ENCODE data around the gene SNX9.
A peak's percentile ranks its signal among the peaks of the same experiment; 100 is the strongest.

The SNX9 gene

DNA sequence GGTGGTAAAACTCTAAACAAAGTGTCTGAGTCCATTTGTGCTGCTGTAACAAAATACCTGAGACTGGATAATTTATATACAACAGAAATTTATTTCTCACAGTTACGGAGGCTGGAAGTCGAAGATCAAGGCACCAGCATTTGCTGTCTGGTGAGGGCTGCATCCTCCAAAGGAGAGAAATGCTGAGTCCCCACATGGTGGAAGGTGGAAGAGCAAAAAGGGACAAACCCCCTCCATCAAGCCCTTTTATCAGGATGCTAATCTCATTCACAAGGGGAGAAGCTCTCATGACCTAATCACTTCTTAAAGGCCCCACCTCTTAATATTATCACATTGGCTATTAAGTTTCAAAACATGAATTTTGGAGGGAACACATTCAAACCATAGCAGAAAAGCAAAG is 102.7 kb downstream of the SNX9 start:
- no peak overlapping the region for H3K27ac ChIP-seq (ENCODE audit: low read length, poor library complexity, severe bottlenecking)
- no peak overlapping the region for H3K18ac ChIP-seq (ENCODE audit: low read depth in 1 of 2, low read length in 2 of 2)
- no peak overlapping the region for H3K4ac ChIP-seq (ENCODE audit: low read depth in 1 of 2, low read length in 2 of 2)
- no peak overlapping the region for H3K9ac ChIP-seq (ENCODE audit: low read length)
- H2AFZ ChIP-seq (ENCODE audit: low read depth, low read length) = no peak overlapping the region
- H2BK120ac ChIP-seq (ENCODE audit: low read depth, low read length) = no peak overlapping the region
- no peak overlapping the region for H2BK5ac ChIP-seq (ENCODE audit: low read depth, low read length, poor library complexity, severe bottlenecking)
- WGBS = 100% methylated on average over 2 of the region's 2 CpGs
- no peak for DNase-seq
- no peak overlapping the region for H3K14ac ChIP-seq (ENCODE audit: low read length in 2 of 2)
- H3K9me3 ChIP-seq (ENCODE audit: control insufficient read depth, low read length) = no peaks in the 10 kb centered on the region
- no peak overlapping the region for H3K4me2 ChIP-seq (ENCODE audit: low read length, poor library complexity, severe bottlenecking)
- H4K91ac ChIP-seq (ENCODE audit: low read length) = no peak overlapping the region
- H3K36me3 ChIP-seq (ENCODE audit: control insufficient read depth in 1 of 2, insufficient read depth in 2 of 2, low read depth in 1 of 2, low read length in 2 of 2) = peaks cover 32 to 97% of the 10 kb centered on the region in 2 experiments
- H3K27me3 ChIP-seq (ENCODE audit: control insufficient read depth in 1 of 2, insufficient read depth in 1 of 2, low read length in 2 of 2) = no peaks in the 10 kb centered on the region
- H2BK12ac ChIP-seq (ENCODE audit: low read length in 2 of 2) = no peak overlapping the region
- H2BK15ac ChIP-seq (ENCODE audit: low read depth, poor library complexity, severe bottlenecking) = no peak overlapping the region
- H3K23ac ChIP-seq (ENCODE audit: low read length in 2 of 2) = no peak overlapping the region
- H3K4me1 ChIP-seq (ENCODE audit: control insufficient read depth, insufficient read depth, low read depth, low read length) = no peaks in the 10 kb centered on the region
- no peak overlapping the region for H4K8ac ChIP-seq (ENCODE audit: low read length)
- peaks cover 20% of the 10 kb centered on the region for H3K79me1 ChIP-seq (replicated peaks; ENCODE audit: low read length, poor library complexity, severe bottlenecking)
- no peak overlapping the region for H3K4me3 ChIP-seq (ENCODE audit: insufficient read depth in 1 of 2, low read depth in 1 of 2, low read length in 2 of 2)
- no peak overlapping the region for H2AK5ac ChIP-seq (ENCODE audit: low read length, severe bottlenecking)

DNA sequence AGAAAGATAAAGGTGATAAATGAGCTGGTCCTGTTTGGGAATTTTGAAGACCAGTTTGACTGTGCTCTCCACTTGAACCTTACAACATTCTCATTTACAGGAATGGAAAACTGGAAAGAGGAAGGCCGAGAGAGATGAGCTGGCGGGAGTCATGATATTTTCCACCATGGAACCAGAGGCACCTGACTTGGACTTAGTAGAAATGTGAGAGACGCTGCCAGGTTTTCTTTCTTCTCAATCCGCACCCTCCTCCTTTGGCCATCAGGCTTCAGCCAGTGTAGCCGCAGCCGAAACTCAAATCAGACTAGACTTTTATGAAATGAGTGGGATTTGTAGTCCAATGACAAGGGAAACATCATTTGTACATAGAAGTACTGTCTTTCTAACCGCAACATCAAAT is 104.0 kb downstream of the SNX9 start:
- no peak for DNase-seq
- no peak overlapping the region for H3K27ac ChIP-seq (ENCODE audit: low read length, poor library complexity, severe bottlenecking)
- no peak overlapping the region for H2AK5ac ChIP-seq (ENCODE audit: low read length, severe bottlenecking)
- no peak overlapping the region for H2BK12ac ChIP-seq (ENCODE audit: low read length in 2 of 2)
- H3K4me2 ChIP-seq (ENCODE audit: low read length, poor library complexity, severe bottlenecking) = no peak overlapping the region
- no peak overlapping the region for H3K9ac ChIP-seq (ENCODE audit: low read length)
- H3K14ac ChIP-seq (ENCODE audit: low read length in 2 of 2) = no peak overlapping the region
- no peaks in the 10 kb centered on the region for H3K27me3 ChIP-seq (ENCODE audit: control insufficient read depth in 1 of 2, insufficient read depth in 1 of 2, low read length in 2 of 2)
- peaks cover 17% of the 10 kb centered on the region for H3K79me1 ChIP-seq (replicated peaks; ENCODE audit: low read length, poor library complexity, severe bottlenecking)
- no peak overlapping the region for H3K4me3 ChIP-seq (ENCODE audit: insufficient read depth in 1 of 2, low read depth in 1 of 2, low read length in 2 of 2)
- no peak overlapping the region for H2BK15ac ChIP-seq (ENCODE audit: low read depth, poor library complexity, severe bottlenecking)
- no peak overlapping the region for H2AFZ ChIP-seq (ENCODE audit: low read depth, low read length)
- H3K23ac ChIP-seq (ENCODE audit: low read length in 2 of 2) = no peak overlapping the region
- H4K91ac ChIP-seq (ENCODE audit: low read length) = no peak overlapping the region
- H3K4ac ChIP-seq (ENCODE audit: low read depth in 1 of 2, low read length in 2 of 2) = no peak overlapping the region
- H3K18ac ChIP-seq (ENCODE audit: low read depth in 1 of 2, low read length in 2 of 2) = no peak overlapping the region
- H2BK5ac ChIP-seq (ENCODE audit: low read depth, low read length, poor library complexity, severe bottlenecking) = no peak overlapping the region
- H3K36me3 ChIP-seq (ENCODE audit: control insufficient read depth in 1 of 2, insufficient read depth in 2 of 2, low read depth in 1 of 2, low read length in 2 of 2) = peaks cover 27 to 98% of the 10 kb centered on the region in 2 experiments
- no peaks in the 10 kb centered on the region for H3K9me3 ChIP-seq (ENCODE audit: control insufficient read depth, low read length)
- 100% methylated on average over 5 of the region's 7 CpGs for WGBS
- no peaks in the 10 kb centered on the region for H3K4me1 ChIP-seq (ENCODE audit: control insufficient read depth, insufficient read depth, low read depth, low read length)
- no peak overlapping the region for H4K8ac ChIP-seq (ENCODE audit: low read length)
- no peak overlapping the region for H2BK120ac ChIP-seq (ENCODE audit: low read depth, low read length)

DNA sequence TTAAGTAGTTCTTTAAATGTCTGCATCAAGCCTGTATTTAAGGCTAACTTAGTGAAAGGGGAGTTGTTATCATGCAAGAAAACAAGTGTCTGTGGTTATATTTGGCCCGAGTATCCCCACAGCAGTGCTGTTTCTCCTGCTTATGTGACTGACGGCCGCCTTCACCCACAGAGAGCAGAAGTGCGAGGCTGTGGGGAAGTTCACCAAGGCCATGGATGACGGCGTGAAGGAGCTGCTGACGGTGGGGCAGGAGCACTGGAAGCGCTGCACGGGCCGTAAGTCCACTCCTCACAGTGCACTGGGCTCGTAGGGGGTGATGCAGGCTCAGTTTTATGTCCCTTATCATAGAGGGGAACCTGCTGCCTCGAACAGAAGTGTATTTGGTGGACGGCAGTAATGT is 105.4 kb downstream of the SNX9 start:
- 98% methylated on average over 13 of the region's 13 CpGs for WGBS
- H3K4me2 ChIP-seq (ENCODE audit: low read length, poor library complexity, severe bottlenecking) = no peak overlapping the region

DNA sequence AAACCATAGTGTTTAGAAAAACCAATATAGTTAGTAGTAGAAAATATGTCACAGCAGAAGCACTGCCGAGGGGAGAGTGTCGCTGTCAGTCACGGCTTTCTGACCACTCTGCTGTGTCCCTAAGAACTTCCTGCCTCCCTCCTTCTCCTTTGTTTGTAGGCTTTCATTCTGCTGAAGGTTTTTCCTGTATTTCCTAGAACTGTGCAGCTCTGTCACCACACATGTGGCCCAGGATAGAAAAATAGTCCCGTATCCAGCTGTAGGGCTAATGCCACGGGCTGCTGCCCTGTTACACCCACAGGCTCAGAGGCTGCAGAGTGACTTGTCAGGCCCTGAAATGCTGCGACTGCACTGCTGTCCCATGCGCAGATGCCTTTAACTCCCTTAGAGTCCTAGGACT is 106.0 kb downstream of the SNX9 start:
- no peak overlapping the region for H2BK12ac ChIP-seq (ENCODE audit: low read length in 2 of 2)
- no peak overlapping the region for H4K91ac ChIP-seq (ENCODE audit: low read length)
- H3K23ac ChIP-seq (ENCODE audit: low read length in 2 of 2) = no peak overlapping the region
- no peak overlapping the region for H2BK120ac ChIP-seq (ENCODE audit: low read depth, low read length)
- DNase-seq = no peak
- no peak overlapping the region for H2BK5ac ChIP-seq (ENCODE audit: low read depth, low read length, poor library complexity, severe bottlenecking)
- no peak overlapping the region for H3K14ac ChIP-seq (ENCODE audit: low read length in 2 of 2)
- H3K18ac ChIP-seq (ENCODE audit: low read depth in 1 of 2, low read length in 2 of 2) = no peak overlapping the region
- H4K8ac ChIP-seq (ENCODE audit: low read length) = peak overlapping the region; percentile 71
- H3K9ac ChIP-seq (ENCODE audit: low read length) = no peak overlapping the region
- H3K4ac ChIP-seq (ENCODE audit: low read depth in 1 of 2, low read length in 2 of 2) = no peak overlapping the region
- no peak overlapping the region for H3K27ac ChIP-seq (ENCODE audit: low read length, poor library complexity, severe bottlenecking)
- no peaks in the 10 kb centered on the region for H3K27me3 ChIP-seq (ENCODE audit: control insufficient read depth in 1 of 2, insufficient read depth in 1 of 2, low read length in 2 of 2)
- no peaks in the 10 kb centered on the region for H3K4me1 ChIP-seq (ENCODE audit: control insufficient read depth, insufficient read depth, low read depth, low read length)
- no peak overlapping the region for H2BK15ac ChIP-seq (ENCODE audit: low read depth, poor library complexity, severe bottlenecking)
- H3K79me1 ChIP-seq (replicated peaks; ENCODE audit: low read length, poor library complexity, severe bottlenecking) = peaks cover 23% of the 10 kb centered on the region
- no peak overlapping the region for H3K4me2 ChIP-seq (ENCODE audit: low read length, poor library complexity, severe bottlenecking)
- H3K9me3 ChIP-seq (ENCODE audit: control insufficient read depth, low read length) = no peaks in the 10 kb centered on the region
- H3K4me3 ChIP-seq (ENCODE audit: insufficient read depth in 1 of 2, low read depth in 1 of 2, low read length in 2 of 2) = no peak overlapping the region
- WGBS = 98% methylated on average over 7 of the region's 7 CpGs
- no peak overlapping the region for H2AFZ ChIP-seq (ENCODE audit: low read depth, low read length)
- H3K36me3 ChIP-seq (ENCODE audit: control insufficient read depth in 1 of 2, insufficient read depth in 2 of 2, low read depth in 1 of 2, low read length in 2 of 2) = peaks cover 35 to 100% of the 10 kb centered on the region in 2 experiments
- no peak overlapping the region for H2AK5ac ChIP-seq (ENCODE audit: low read length, severe bottlenecking)

More for the DNA sequence above, 105.4 kb downstream of the SNX9 start:
- H3K9ac ChIP-seq (ENCODE audit: low read length) = no peak overlapping the region
- H3K79me1 ChIP-seq (replicated peaks; ENCODE audit: low read length, poor library complexity, severe bottlenecking) = peaks cover 21% of the 10 kb centered on the region
- no peaks in the 10 kb centered on the region for H3K4me1 ChIP-seq (ENCODE audit: control insufficient read depth, insufficient read depth, low read depth, low read length)
- no peaks in the 10 kb centered on the region for H3K9me3 ChIP-seq (ENCODE audit: control insufficient read depth, low read length)
- H2BK12ac ChIP-seq (ENCODE audit: low read length in 2 of 2) = no peak overlapping the region
- H2AK5ac ChIP-seq (ENCODE audit: low read length, severe bottlenecking) = no peak overlapping the region
- no peak overlapping the region for H3K23ac ChIP-seq (ENCODE audit: low read length in 2 of 2)
- H4K91ac ChIP-seq (ENCODE audit: low read length) = no peak overlapping the region
- H3K4me3 ChIP-seq (ENCODE audit: insufficient read depth in 1 of 2, low read depth in 1 of 2, low read length in 2 of 2) = no peak overlapping the region
- H3K4ac ChIP-seq (ENCODE audit: low read depth in 1 of 2, low read length in 2 of 2) = no peak overlapping the region
- no peak overlapping the region for H2BK15ac ChIP-seq (ENCODE audit: low read depth, poor library complexity, severe bottlenecking)
- no peaks in the 10 kb centered on the region for H3K27me3 ChIP-seq (ENCODE audit: control insufficient read depth in 1 of 2, insufficient read depth in 1 of 2, low read length in 2 of 2)
- H3K36me3 ChIP-seq (ENCODE audit: control insufficient read depth in 1 of 2, insufficient read depth in 2 of 2, low read depth in 1 of 2, low read length in 2 of 2) = peaks cover 35 to 99% of the 10 kb centered on the region in 2 experiments
- H2BK5ac ChIP-seq (ENCODE audit: low read depth, low read length, poor library complexity, severe bottlenecking) = no peak overlapping the region
- H3K27ac ChIP-seq (ENCODE audit: low read length, poor library complexity, severe bottlenecking) = no peak overlapping the region
- H3K18ac ChIP-seq (ENCODE audit: low read depth in 1 of 2, low read length in 2 of 2) = no peak overlapping the region
- H2BK120ac ChIP-seq (ENCODE audit: low read depth, low read length) = no peak overlapping the region
- H4K8ac ChIP-seq (ENCODE audit: low read length) = no peak overlapping the region
- H2AFZ ChIP-seq (ENCODE audit: low read depth, low read length) = no peak overlapping the region
- H3K14ac ChIP-seq (ENCODE audit: low read length in 2 of 2) = no peak overlapping the region
- DNase-seq = no peak
